ENCODE results near the gene TMF1. TPM values are rescaled to one million over a fixed set of nuclear protein-coding genes. Genes with fewer than 3 reads are reported as not detected.

Gene TMF1
- total and polyA plus RNA-seq, 10 of the 15 experiments (the other 5 are each of a cell fraction or from before 2014, with no cell fraction given): 7.1 to 24.5 (median 18.6) TPM

- TF ChIP-seq TAF1 (IDR thresholded peaks at IDR 0.05; ENCODE audit: borderline replicate concordance, low read depth, low read length) (no peak), NFIC (IDR thresholded peaks at IDR 0.05; ENCODE audit: low read depth, low read length) (peak; percentile 57; the same call in 1 of the 2 replicates), IRF3 (IDR thresholded peaks at IDR 0.05) (no peak), EED (IDR thresholded peaks at IDR 0.05; ENCODE audit: low read depth) (peak; percentile 73), ZBTB40 (IDR thresholded peaks at IDR 0.05; ENCODE audit: borderline replicate concordance) (no peak), CREB1 (IDR thresholded peaks at IDR 0.05; ENCODE audit: low read depth) (0 out of 2 replicates have a peak, but pooled peaks have one; percentile 23), POLR2AphosphoS2 (IDR thresholded peaks at IDR 0.05; ENCODE audit: low read depth, low read length) (no peak), NR2C1 (IDR thresholded peaks at IDR 0.05) (no peak), ZNF24 (IDR thresholded peaks at IDR 0.05) (no peak), IKZF2 (IDR thresholded peaks at IDR 0.05) (peak; percentile 50 to 71; a peak in 3 of 4 replicates), SMARCA5 (IDR thresholded peaks at IDR 0.05) (no peak), MTA3 (IDR thresholded peaks at IDR 0.05; ENCODE audit: borderline replicate concordance, low read length) (0 out of 2 replicates have a peak, but pooled peaks have one; percentile 65), RELA (IDR thresholded peaks at IDR 0.05; ENCODE audit: borderline replicate concordance, partially characterized antibody) (peak; percentile 67), PAX8 (IDR thresholded peaks at IDR 0.05) (no peak), KLF5 (IDR thresholded peaks at IDR 0.05; ENCODE audit: partially characterized antibody) (no peak), SIX5 (IDR thresholded peaks at IDR 0.05; ENCODE audit: low read depth, low read length, severe bottlenecking) (no peak), SPI1 (IDR thresholded peaks at IDR 0.05; ENCODE audit: borderline replicate concordance, insufficient read depth, low read depth, low read length) (no peak), GATAD2B (conservative IDR thresholded peaks at IDR 0.05; ENCODE audit: low read depth) (0 out of 2 replicates have a peak, but pooled peaks have one; percentile 26), RUNX3 (IDR thresholded peaks at IDR 0.05; ENCODE audit: low read length) (peak; percentile 66), ZSCAN29 (IDR thresholded peaks at IDR 0.05) (no peak), POU2F2 (IDR thresholded peaks at IDR 0.05; ENCODE audit: borderline replicate concordance, low read depth, low read length) (no peak), NFYA (IDR thresholded peaks at IDR 0.05; ENCODE audit: borderline replicate concordance, low read depth, low read length) (no peak), BRCA1 (IDR thresholded peaks at IDR 0.05; ENCODE audit: low read depth, low read length) (no peak), WRNIP1 (IDR thresholded peaks at IDR 0.05; ENCODE audit: borderline replicate concordance, low read depth, low read length) (no peak), ZNF622 (IDR thresholded peaks at IDR 0.05) (no peak), ZBED1 (IDR thresholded peaks at IDR 0.05; ENCODE audit: borderline replicate concordance) (no peak), JUNB (IDR thresholded peaks at IDR 0.05) (no peak; the same call in 1 of the 2 replicates), CHD4 (IDR thresholded peaks at IDR 0.05) (no peak)
Measured at GRCh38 chr3:69094467-69095205, 42.5 kb upstream of the TMF1 start (continued).

Measured in GM12878 (cell line).